HG03432 (cell line): Measurements from ENCODE around the gene EBNA1BP2.
"Not testable (repeated sequence)": the region's sequence is repeated elsewhere in the genome, so short reads cannot be mapped to it uniquely, and the experiment has no call there.

Experiments used
- ATAC-seq: cut with Tn5 transposase; IDR thresholded peaks from one replicate; pipeline ENCODE4 v1.9.1; 2021; ENCODE audit warnings: mild to moderate bottlenecking, moderate library complexity; ENCODE audit not compliant: unreplicated experiment

The EBNA1BP2 gene

GRCh38 chr1:43172527-43172972 is 460 bp upstream of the EBNA1BP2 start:
- ATAC-seq, result peak; percentile 63

DNA sequence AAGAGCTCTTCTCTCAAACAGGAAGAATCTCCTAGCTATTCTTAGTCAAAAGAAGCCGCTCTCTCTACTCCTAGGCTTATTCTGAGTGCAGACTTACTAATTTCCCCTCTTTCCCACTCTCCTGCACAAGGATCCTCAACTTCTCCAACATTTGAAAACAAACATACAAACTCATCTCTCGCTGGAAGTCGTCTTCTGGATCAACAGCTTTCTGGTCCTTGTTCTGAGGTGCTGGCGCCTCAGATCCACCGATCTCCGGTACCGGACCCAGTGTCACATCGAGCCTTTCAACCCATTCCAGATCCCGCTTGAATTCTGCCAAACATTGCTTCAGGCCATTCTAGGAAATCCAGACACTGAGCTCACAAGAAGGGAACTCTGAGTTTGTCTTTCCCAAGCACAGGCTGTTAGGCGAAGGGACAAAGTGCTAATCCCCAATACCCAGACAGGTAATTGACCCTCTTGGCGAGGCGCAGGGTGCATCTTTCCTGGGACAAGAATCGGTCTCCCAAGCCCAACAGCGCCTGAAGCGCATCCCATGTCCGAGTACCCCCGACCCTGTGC is 696 bp downstream of the EBNA1BP2 start:
- no peak for ATAC-seq

DNA sequence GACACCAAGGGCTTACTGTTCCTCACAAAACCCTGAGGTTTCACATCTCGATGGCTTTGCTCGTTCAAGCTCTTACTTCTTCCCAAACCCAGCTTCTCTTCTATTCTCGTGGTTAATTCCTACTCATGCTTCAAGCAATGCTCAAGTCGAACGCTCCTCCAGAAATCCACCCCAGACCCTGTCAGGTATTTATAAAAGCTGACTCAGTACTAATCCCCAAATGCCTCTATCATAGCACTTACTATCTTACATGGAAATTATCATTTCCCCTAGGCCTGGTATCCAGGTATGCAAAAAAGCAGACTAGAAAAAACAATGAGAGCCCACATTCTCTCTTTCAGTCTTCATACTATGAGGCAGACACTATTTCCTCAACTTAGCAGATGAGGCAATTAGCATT is 6.3 kb downstream of the EBNA1BP2 start:
- ATAC-seq, result no peak

GRCh38 chr1:43165162-43165561 is 6.9 kb downstream of the EBNA1BP2 start:
- no peak for ATAC-seq

DNA sequence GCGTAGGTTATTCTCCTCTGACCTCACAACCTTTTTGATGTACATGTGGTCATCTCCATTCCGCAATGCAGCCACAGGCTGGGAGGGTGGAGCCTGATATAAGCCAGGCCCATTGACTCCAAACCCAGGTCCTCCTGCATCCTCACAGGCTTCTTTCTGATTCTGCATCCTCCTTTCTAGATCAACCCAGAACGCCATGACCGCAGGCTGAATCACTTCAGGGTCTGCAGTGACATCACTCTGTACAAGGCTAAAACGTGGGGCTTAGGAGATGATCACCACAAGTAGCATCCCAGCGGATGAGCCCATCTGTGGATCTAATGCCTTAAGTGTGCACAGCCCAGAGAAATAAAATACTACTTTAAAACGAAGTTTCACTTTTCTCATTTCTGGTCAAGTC is 16.1 kb downstream of the EBNA1BP2 start:
- ATAC-seq, result no peak

DNA sequence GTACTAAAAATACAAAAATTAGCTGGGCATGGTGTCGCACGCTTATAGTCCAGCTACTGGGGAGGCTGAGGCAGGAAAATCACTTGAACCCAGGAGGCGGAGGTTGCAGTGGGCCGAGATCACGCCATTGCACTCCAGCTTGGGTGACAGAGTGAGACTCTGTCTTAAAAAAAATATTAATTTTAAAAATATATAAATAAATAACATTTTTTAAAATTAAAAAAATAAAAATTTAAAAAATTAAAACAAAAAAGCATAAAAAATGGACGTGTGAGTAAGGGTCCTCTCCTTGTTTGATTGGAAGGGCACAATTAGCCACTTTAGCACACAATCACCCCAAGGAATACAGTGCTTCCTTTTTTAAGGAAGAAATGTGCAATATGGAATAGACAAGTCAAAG is 18.6 kb downstream of the EBNA1BP2 start:
- ATAC-seq, result no peak

- no peak for ATAC-seq
These were observed 19.2 kb downstream of the EBNA1BP2 start for GRCh38 chr1:43152866-43153265.

DNA sequence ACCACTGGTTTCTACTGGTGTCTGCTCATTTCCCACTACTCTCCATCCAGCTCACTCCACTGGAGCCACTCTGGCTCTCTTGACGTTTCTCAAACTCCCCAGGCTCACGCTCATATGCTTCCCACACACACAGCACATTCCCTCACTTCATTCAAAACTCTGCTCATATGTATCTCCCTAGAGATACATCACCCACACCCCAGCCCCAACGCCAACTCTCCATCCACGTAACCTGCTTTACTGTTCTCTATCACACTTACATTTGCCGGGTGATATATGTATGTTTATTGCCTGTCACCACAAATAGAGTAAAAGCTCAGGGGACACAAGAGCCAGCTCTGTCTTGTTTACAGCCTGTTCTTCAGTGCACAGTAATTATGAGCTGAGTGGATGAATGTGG is 22.2 kb downstream of the EBNA1BP2 start:
- no peak for ATAC-seq

DNA sequence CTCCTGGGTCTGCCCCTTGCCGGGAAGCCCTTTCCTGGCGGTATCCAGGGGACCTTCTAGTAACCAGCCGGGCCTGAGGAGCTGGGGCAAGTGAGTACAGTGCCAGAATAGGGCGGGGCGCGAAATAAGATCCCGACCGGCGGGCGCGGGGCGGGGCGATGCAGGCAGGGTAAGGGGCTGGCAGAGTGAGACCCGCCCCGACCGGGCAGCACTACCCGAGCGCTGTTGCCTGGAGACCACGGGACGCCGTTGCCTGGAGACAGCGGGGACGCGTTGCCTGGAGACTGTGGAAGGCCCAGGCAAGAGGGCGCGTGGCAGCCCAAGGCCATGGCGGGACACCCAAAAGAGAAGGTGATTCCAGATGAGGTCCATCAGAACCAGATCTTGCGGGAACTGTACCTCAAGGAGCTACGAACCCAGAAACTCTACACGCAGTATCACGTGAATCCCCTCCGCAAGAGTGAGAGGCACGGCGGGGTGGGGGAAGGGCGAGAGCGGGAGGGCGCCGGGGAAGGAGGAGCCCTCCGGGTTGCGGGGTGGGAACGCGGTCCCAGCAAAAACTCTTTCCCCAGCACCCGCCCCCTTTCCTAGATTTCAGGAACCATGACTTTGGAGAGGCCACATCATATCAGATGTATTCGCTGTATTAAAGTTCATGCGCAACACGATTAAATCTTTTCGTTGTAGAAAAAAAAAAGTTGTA is 24.3 kb downstream of the EBNA1BP2 start:
- no peak for ATAC-seq

- no peak for ATAC-seq
These were observed 27.9 kb downstream of the EBNA1BP2 start for GRCh38 chr1:43144237-43144636.

DNA sequence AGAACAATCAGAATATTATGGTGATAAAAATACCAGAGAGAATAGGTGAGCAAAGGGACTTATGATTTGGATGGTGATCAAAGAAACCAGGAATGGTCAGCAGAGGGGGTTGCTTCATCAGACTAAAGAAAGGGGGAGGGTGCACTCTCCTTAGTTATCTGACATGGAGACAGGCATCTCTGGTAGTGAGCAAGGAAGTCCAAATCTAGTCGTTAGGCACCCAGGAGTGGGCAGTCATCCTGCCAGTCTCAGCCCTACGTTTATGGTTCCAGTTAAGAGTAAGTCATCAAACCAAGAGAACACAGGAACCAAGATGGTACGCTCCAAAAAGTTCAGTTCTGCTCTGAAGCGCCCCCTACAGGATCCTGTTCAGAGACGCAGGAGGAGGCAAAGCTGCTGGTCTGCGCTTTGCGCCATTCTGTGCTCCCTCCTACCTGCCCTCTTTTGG is 28.6 kb downstream of the EBNA1BP2 start:
- no peak for ATAC-seq

DNA sequence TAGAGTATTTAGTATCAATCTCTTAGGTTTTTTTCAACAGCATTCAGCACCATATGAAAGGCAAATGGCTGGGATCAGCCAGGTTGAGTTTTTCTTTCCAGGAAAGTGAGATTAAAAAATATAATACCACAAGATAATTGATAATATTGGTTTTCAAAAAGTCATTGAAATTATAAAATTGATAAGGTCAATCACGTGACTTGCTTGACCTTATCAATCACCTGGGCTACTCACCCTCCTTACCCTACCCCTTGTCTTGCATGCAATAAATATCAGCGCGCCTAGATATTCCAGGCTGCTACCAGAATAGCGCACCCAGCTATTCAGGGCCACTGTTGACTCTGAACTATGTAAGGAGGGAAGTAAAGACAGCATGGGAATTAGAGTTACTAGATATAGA is 31.5 kb downstream of the EBNA1BP2 start:
- no peak for ATAC-seq

- ATAC-seq, result no peak
These were observed 32.1 kb downstream of the EBNA1BP2 start for GRCh38 chr1:43140010-43140409.

DNA sequence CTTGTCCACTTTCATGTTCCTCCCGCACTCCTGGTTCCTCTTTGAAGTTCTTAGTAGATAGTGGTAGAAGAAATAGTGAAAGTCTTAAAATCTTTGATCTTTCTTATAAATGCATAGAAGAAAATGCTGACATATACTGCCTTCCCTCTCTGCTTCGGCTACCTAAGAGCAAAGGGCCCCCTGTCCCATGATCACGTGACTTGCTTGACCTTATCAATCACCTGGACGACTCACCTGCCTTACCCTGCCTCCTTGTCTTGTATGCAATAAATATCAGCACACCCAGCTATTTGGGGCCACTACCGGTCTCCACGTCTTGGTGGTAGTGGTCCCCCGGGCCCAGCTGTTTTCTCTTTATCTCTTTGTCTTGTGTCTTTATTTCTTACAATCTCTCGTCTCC is 32.8 kb downstream of the EBNA1BP2 start:
- not testable (repeated sequence) for ATAC-seq

DNA sequence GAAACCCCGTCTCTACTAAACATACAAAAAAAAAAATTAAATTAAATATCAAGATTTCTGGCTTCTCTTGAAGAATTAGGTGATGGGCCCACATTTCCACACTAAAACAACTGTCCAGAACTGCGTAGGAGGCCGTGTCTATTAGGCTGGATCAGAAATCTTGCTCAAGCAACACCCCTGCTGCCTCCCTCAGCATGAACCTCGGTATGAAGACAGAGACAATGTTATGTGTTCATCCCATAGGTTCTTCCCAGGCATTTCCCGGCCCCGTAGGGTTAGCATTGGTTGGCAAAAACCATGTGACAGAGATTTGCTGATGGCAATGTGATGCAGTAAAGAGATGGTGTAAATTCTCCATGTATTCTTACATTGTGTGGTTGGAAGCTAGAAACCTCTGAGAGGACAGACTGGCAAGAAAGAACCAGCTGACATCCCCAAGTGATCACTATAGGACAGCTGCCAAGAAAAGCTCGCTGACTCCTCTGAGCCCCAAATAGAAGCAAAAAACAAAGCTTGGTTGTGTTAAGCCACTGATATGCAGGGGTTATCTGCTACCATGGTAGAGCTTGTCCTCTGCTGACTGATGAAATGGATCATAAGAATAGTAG is 34.5 kb downstream of the EBNA1BP2 start:
- no peak for ATAC-seq

DNA sequence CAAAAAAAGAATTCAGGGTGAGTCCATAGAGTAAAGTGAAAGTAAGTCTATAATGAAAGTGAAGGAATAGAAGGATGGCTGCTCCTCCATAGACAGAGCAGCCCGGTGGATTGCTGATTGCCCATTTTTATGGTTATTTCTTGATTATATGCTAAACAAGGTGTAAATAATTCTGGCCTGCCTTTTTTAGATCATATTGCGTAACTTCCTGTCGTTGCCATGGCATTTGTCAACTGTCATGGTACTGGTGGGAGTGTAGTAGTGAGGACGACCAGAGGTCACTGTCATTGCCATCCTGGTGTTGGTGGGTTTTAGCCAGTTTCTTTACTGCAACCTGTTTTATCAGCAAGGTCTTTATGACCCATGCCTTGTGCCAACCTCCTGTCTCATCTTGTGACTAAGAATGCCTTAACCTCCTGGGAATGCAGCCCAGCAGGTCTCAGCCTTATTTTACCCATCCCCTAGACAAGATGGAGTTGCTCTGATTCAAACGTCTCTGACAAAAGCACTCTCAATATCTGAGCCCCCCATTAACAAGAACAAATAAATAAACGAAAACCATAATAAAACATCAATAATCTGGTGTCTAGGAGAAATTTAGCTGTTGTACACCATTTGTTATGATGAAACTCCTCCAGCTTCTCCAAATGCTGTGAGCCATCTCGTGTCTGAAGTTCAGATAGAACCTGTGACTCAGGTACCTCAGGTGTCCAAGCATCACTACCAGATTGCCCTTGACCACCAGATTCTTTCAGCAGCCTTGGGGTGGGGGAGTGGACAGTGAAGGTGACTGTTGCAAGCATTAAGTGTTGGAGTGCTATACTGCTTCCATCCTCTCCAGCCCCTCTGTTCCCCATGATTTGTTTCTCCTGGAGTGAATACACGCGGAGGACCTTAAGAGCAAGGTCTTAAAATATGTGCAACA is 36.0 kb downstream of the EBNA1BP2 start:
- no peak for ATAC-seq

- ATAC-seq, result no peak
These were observed 37.5 kb downstream of the EBNA1BP2 start for GRCh38 chr1:43134640-43135039.

DNA sequence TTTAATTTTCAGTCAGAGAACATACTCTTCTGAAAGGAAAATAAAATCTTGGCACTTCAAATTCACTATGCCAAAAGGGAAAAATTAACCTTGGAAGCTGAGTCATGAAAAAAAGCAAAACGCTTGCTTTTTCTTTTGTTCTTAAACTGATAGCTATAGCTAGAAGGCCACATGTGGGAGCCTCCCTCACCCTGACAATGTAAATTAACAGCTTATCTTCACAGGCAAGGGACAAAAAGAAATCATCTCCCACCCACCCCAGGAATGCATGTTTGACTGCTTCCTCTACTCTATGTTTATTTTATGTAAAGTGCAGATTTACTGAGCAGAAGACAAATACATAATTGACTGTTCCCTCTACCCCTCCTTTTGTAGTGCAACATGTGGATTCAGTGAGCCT is 38.0 kb downstream of the EBNA1BP2 start:
- no peak for ATAC-seq

DNA sequence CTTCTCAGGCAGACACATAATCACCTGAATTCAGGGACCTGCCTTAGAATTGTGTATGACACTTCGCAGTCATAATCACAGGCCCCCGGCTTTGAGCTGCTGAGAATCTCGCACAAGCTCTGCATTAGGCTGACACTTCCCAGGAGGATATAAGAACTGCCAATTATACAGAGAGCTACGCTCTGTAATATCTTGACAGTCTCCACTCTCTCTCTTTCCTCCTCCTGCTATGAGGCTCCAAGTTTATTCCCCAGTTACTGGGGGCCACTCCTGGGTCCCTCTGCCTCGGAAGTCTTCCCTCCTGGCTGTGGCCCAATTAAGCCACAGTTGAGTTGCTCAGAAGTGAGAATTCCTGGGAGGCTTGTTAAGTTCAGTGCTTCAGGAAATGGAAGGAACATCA is 42.7 kb downstream of the EBNA1BP2 start:
- ATAC-seq, result no peak

GRCh38 chr1:43128816-43129215 is 43.3 kb downstream of the EBNA1BP2 start:
- no peak for ATAC-seq

GRCh38 chr1:43123031-43123430 is 49.1 kb downstream of the EBNA1BP2 start:
- no peak for ATAC-seq
